H1 (cell line): ENCODE data around the gene APOL4. TPM values are rescaled to one million over a fixed set of nuclear protein-coding genes. Genes with fewer than 3 reads are reported as not detected.

Experiments
- POLR2A ChIP-seq, 2 experiments: IDR thresholded peaks; 1 replicate in 1 of 2; 2 replicates in 1 of 2; pipeline ENCODE4 v1.6.1; 2011; ENCODE audit warnings: low read depth in 2 of 2, low read length in 2 of 2, mild to moderate bottlenecking in 2 of 2; ENCODE audit errors: control extremely low read depth in 1 of 2
- RFX5 ChIP-seq: IDR thresholded peaks from 2 replicates; pipeline ENCODE4 v1.6.1; 2011; ENCODE audit warnings: low read depth, low read length, improper control_type of control experiment, borderline replicate concordance
- SIX5 ChIP-seq: IDR thresholded peaks from 2 replicates; pipeline ENCODE4 v1.6.1; 2011; ENCODE audit warnings: mild to moderate bottlenecking, low read depth, low read length
- SUZ12 ChIP-seq: fragments of 200-600 bp; sonication (generic); IDR thresholded peaks from 2 replicates; pipeline ENCODE4 v1.6.1; 2012; ENCODE audit warnings: mild to moderate bottlenecking, inconsistent platforms, low read length, moderate library complexity, mixed read lengths
- polyA plus RNA-seq, 7 experiments: library from polyadenylated mRNA; depleted of rRNA in 3 of 7; stranded (reverse) in 5 of 7; unstranded in 2 of 7; fragments of >200 nt in 5 of 7; fragments of 200-250 nt in 2 of 7; gene quantifications; 1 replicate in 5 of 7; 2 replicates in 1 of 7; 4 replicates in 1 of 7; pipeline versions ENCODE4 v1.2.1 to v1.2.3, GENCODE V29; 2011 to 2013; ENCODE audit warnings: missing spikeins in 2 of 7, mixed read lengths in 2 of 7
- total RNA-seq: library from RNA; stranded (reverse); fragmentation: NEBNext Ultra II Directional; extraction: Animal tissue kit (Norgen Biotek cat#: 25700); gene quantifications from 2 replicates; pipeline ENCODE4 v1.2.1, GENCODE V29; 2021

The APOL4 gene
- total and polyA plus RNA-seq, 2 of the 8 experiments (the other 6 are each of a cell fraction or from before 2014, with no cell fraction given): 0.02 TPM; not detected in 1

GRCh38 chr22:36213586-36213985, 12.0 kb upstream of the APOL4 start (continued):
- TF ChIP-seq SIX5: no peak
- no peak for TF ChIP-seq RFX5
- TF ChIP-seq SUZ12: no peak
- no peak for TF ChIP-seq POLR2A (IDR thresholded peaks at IDR 0.05; ENCODE audit: control extremely low read depth in 1 of 2, low read depth in 2 of 2, low read length in 2 of 2)
